CD4-positive, alpha-beta T cell (primary cell): ENCODE data around the gene STRAP. TPM values are rescaled to one million over a fixed set of nuclear protein-coding genes. Genes with fewer than 3 reads are reported as not detected.

ENCODE experiments used
- ATAC-seq: fragments of 200-7000 bp; cut with Tn5 transposase; one replicate; pipeline ENCODE4 v1.10.0; 2022; ENCODE audit warnings: mild to moderate bottlenecking; ENCODE audit not compliant: poor library complexity
- CTCF ChIA-PET: fragments of 350-600 bp; sonication (Branson Sonifier 250); formaldehyde crosslinking; loops from one replicate; lab custom pipeline; 2021; ENCODE audit warnings: antibody characterized with exemption, inconsistent platforms; lab: Charles Lee
- POLR2A ChIA-PET: fragments of 350-600 bp; sonication (Branson Sonifier 250); formaldehyde crosslinking; loops from one replicate; lab custom pipeline; 2021; ENCODE audit warnings: antibody characterized with exemption, inconsistent platforms; lab: Charles Lee
- DNase-seq, 14 experiments: peaks; one replicate each; pipeline ENCODE4 v3.0.0-alpha.2; 2013 to 2020; ENCODE audit warnings: mixed read lengths in 2 of 14
- H3K27ac ChIP-seq, 2 donors: one replicate each; pipeline versions ENCODE4 v1.5.1 to v1.7.0; 2013; ENCODE audit warnings: low read length in 2 of 2, low read depth in 1 of 2, mild to moderate bottlenecking in 1 of 2
- H3K27me3 ChIP-seq, 2 experiments: 1 replicate in 1 of 2; 2 replicates in 1 of 2; pipeline versions ENCODE4 v1.6.1 to v1.7.0; 2013; ENCODE audit warnings: low read length in 2 of 2, control low read depth in 1 of 2, mild to moderate bottlenecking in 1 of 2, moderate library complexity in 1 of 2; ENCODE audit not compliant: insufficient read depth in 2 of 2, control insufficient read depth in 1 of 2
- H3K36me3 ChIP-seq: one replicate; pipeline ENCODE4 v1.6.1; 2013; ENCODE audit warnings: low read length, control low read depth; ENCODE audit not compliant: insufficient read depth
- H3K4me1 ChIP-seq: one replicate; pipeline ENCODE4 v1.6.1; 2013; ENCODE audit warnings: low read length, control low read depth; ENCODE audit not compliant: insufficient read depth
- H3K4me3 ChIP-seq: one replicate; pipeline ENCODE4 v1.5.1; 2013; ENCODE audit warnings: mild to moderate bottlenecking, low read length, moderate library complexity
- H3K9me3 ChIP-seq, 2 experiments: 1 replicate in 1 of 2; 2 replicates in 1 of 2; pipeline versions ENCODE4 v1.6.1 to v1.7.0; 2013; ENCODE audit warnings: low read length in 2 of 2, mild to moderate bottlenecking in 2 of 2, control low read depth in 1 of 2, moderate library complexity in 1 of 2; ENCODE audit not compliant: control insufficient read depth in 1 of 2, insufficient read depth in 1 of 2
- H3K27ac Mint-ChIP-seq: one replicate; pipeline ENCODE4 v1.8.0; 2020; ENCODE audit warnings: mixed read lengths
- H3K27me3 Mint-ChIP-seq: one replicate; pipeline ENCODE4 v1.8.0; 2021; ENCODE audit warnings: mixed read lengths
- H3K36me3 Mint-ChIP-seq: one replicate; pipeline ENCODE4 v1.8.0; 2021; ENCODE audit warnings: low read depth, mixed read lengths
- H3K4me1 Mint-ChIP-seq: one replicate; pipeline ENCODE4 v1.8.0; 2021; ENCODE audit warnings: low read depth, mixed read lengths
- H3K4me3 Mint-ChIP-seq: one replicate; pipeline ENCODE4 v1.8.0; 2020; ENCODE audit warnings: mild to moderate bottlenecking, mixed read lengths
- H3K9me3 Mint-ChIP-seq: one replicate; pipeline ENCODE4 v1.8.0; 2020; ENCODE audit warnings: mixed read lengths
- CTCF ChIP-seq: fragments of 200-600 bp; IDR thresholded peaks from one replicate; pipeline ENCODE4 v1.8.0; 2022; ENCODE audit warnings: antibody characterized with exemption, mild to moderate bottlenecking
- intact Hi-C, 2 experiments: fragments of 100-400 bp; cut with DNase I in 1 of 2; cut with micrococcal nuclease in 1 of 2; formaldehyde crosslinking; loops; one replicate each; pipeline versions ENCODE4 v1.15.1 to v1.9.0; 2023 to 2025; cut with DNase I, micrococcal nuclease
- total RNA-seq, 174 experiments: library from RNA in 2 of 174; stranded (reverse) in 2 of 174; gene quantifications; one replicate each; pipeline ENCODE4 v1.2.3 and lab custom pipeline; 2021 to 2026

Gene STRAP
- total RNA-seq, 2 experiments from 2014 or later, result 138 to 140 TPM

DNA sequence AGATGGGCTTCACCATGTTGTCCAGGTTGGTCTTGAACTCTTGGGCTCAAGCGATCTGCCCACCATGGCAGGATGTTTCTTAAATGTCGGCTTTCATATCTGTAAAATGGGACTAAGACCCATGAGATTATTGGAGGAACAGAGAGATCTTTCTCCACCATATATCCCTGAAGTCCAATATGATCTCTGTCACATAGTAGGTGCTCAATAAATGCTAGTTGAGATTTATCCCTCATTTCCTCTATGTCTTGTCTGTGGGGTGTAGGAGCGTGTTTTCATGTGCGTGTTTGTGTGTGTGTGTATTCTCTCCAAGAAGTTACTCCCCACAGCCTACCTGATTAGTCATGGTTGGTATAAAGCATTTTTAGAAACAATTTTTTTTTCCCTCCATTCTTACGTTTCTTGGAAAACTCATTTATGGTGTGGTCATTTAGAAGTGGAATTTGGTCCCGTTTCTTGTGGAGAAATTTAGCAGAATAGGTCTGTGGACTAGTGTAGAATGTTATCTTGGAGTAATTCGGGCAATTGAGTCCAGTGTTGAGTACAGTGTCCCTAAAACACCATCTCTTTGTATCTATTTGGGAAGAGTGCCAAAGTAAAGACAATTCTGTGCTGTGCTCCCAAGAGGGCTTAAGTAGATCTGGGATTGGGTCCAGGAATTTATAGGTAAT is 4.3 kb downstream of the STRAP start:
- peaks cover 81% of the 10 kb centered on the region for H3K4me1 Mint-ChIP-seq

GRCh38 chr12:15887043-15887817 is 5.0 kb downstream of the STRAP start:
- Mint-ChIP-seq H3K27me3 (no peaks in the 10 kb centered on the region), H3K27ac (peak overlapping the region; percentile 28), H3K9me3 (no peaks in the 10 kb centered on the region), H3K4me3 (no peak overlapping the region), H3K36me3 (peaks cover 86% of the 10 kb centered on the region), H3K4me1 (peaks cover 75% of the 10 kb centered on the region)
- H3K27ac ChIP-seq, result no peak overlapping the region
- DNase-seq (no peak), ATAC-seq (no peak)
- no peaks in the 10 kb centered on the region for H3K9me3 ChIP-seq
- peaks cover 14% of the 10 kb centered on the region for H3K4me1 ChIP-seq
- H3K4me3 ChIP-seq, result no peak overlapping the region
- no peaks in the 10 kb centered on the region for H3K27me3 ChIP-seq
- TF ChIP-seq CTCF, result no peak
- intact Hi-C loops, result loop anchor here in 1 of 2 experiments (10.0 kb wide), 1 partner anchor 1082 kb away; the partner anchor contains the start of genes C12orf60 and WBP11
- ChIA-PET CTCF (interaction anchor here (2.0 kb wide), 1 partner anchor 12 kb away, joined by 5 read pairs; no protein-coding TSS in a partner anchor), POLR2A (no interaction called here)
- peaks cover 37% of the 10 kb centered on the region for H3K36me3 ChIP-seq

More for the DNA sequence above, 4.3 kb downstream of the STRAP start:
- DNase-seq (no peak), ATAC-seq (no peak)
- Histone ChIP-seq H3K27ac (no peak overlapping the region), H3K9me3 (no peaks in the 10 kb centered on the region), H3K4me1 (peaks cover 19% of the 10 kb centered on the region), H3K4me3 (no peak overlapping the region), H3K27me3 (no peaks in the 10 kb centered on the region), H3K36me3 (peaks cover 33% of the 10 kb centered on the region)
- Mint-ChIP-seq H3K27me3 (no peaks in the 10 kb centered on the region), H3K9me3 (no peaks in the 10 kb centered on the region), H3K36me3 (peaks cover 86% of the 10 kb centered on the region), H3K27ac (peak overlapping the region; percentile 3), H3K4me3 (peak overlapping the region; percentile 57)
- ChIA-PET CTCF (no interaction called here), POLR2A (no interaction called here)
- TF ChIP-seq CTCF, result no peak
- intact Hi-C loops, result loop anchor here in 1 of 2 experiments (10.0 kb wide), 1 partner anchor 1082 kb away; the partner anchor contains the start of genes C12orf60 and WBP11

DNA sequence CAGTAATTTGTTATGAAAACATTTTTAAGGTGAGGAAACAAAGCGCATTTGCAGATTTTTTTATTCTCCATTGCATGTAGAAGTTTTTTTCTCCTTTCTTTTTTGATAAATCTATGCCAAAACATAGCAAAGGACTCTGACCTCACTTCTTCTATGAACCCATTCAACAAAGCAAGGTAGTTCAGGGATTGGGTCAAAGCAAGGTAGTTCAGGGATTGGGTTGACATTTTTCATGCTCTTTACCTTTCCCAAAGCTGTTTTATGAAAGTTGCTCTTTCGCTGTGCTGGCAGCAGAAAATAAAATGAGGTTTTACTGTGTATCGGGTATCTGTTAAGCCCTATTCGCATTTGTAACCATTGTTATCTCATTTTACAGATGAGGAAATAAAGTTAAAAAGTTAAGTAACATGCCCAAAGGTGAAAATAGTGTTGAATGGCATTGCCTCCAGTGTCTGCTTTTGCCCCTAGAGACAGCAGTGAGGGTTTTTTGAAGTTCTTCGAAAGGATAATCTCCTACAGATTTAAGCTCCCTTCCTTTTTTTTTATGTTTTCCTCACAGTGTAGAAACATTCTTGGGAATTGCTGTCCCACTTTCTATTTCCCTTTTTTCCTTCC is 10.6 kb downstream of the STRAP start:
- H3K9me3 Mint-ChIP-seq, result no peaks in the 10 kb centered on the region
- CTCF ChIA-PET, result no interaction called here
- intact Hi-C loops, result no loop called here
- H3K27ac ChIP-seq, result no peak overlapping the region
- no peak for TF ChIP-seq CTCF
- H3K4me3 Mint-ChIP-seq, result no peak overlapping the region
- peaks cover 24% of the 10 kb centered on the region for H3K4me1 Mint-ChIP-seq
- no peak overlapping the region for H3K27ac Mint-ChIP-seq
- DNase-seq, result no peak
- no peaks in the 10 kb centered on the region for H3K9me3 ChIP-seq
- peaks cover 49% of the 10 kb centered on the region for H3K36me3 ChIP-seq
- peaks cover 81% of the 10 kb centered on the region for H3K36me3 Mint-ChIP-seq
- no peaks in the 10 kb centered on the region for H3K27me3 Mint-ChIP-seq
- H3K27me3 ChIP-seq, result no peaks in the 10 kb centered on the region
- no peak for ATAC-seq
- H3K4me1 ChIP-seq, result no peaks in the 10 kb centered on the region
- POLR2A ChIA-PET, result interaction anchor here (0.8 kb wide), 1 partner anchor 10 kb away, joined by 3 read pairs; no protein-coding TSS in a partner anchor
- no peak overlapping the region for H3K4me3 ChIP-seq
